ENCODE measurements around the gene PRDM12. TPM values are rescaled to one million over a fixed set of nuclear protein-coding genes. Genes with fewer than 3 reads are reported as not detected.

PRDM12 gene
- total RNA-seq, 1 donor from 2014 or later, result not detected

- Histone ChIP-seq H3K27me3 (peaks cover 46% of the 10 kb centered on the region), H3K9me3 (no peaks in the 10 kb centered on the region), H3K27ac (no peak overlapping the region), H3K4me1 (peaks cover 76% of the 10 kb centered on the region), H3K4me3 (peak overlapping the region in 1 of 2 donors; percentile 36), H3K36me3 (no peaks in the 10 kb centered on the region)
- no peak for TF ChIP-seq CTCF (IDR thresholded peaks at IDR 0.05)
- no peak for TF ChIP-seq POLR2A (IDR thresholded peaks at IDR 0.05)
- no peak for TF ChIP-seq POLR2AphosphoS5 (IDR thresholded peaks at IDR 0.05; ENCODE audit: insufficient read depth in 1 of 2, low read depth in 1 of 2)
- DNase-seq (ENCODE audit: extremely low spot score in 2 of 2), result no peak
- intact Hi-C loops (cut with DNase I), result no loop called here
Observed at GRCh38 chr9:130663258-130663976, 977 bp upstream of the PRDM12 start.

GRCh38 chr9:130663977-130664250 lies 480 bp upstream of the PRDM12 start:
- H3K27me3 ChIP-seq, result peaks cover 46% of the 10 kb centered on the region
- TF ChIP-seq POLR2A (IDR thresholded peaks at IDR 0.05) (no peak), POLR2AphosphoS5 (IDR thresholded peaks at IDR 0.05; ENCODE audit: insufficient read depth in 1 of 2, low read depth in 1 of 2) (no peak), CTCF (IDR thresholded peaks at IDR 0.05) (no peak)
- peaks cover 76% of the 10 kb centered on the region for H3K4me1 ChIP-seq
- H3K36me3 ChIP-seq, result no peaks in the 10 kb centered on the region
- DNase-seq (ENCODE audit: extremely low spot score in 2 of 2), result no peak
- no peak overlapping the region for H3K27ac ChIP-seq
- H3K9me3 ChIP-seq, result no peaks in the 10 kb centered on the region
- intact Hi-C loops (cut with DNase I), result no loop called here
- H3K4me3 ChIP-seq, result peak overlapping the region in 1 of 2 donors; percentile 36

GRCh38 chr9:130665029-130665430 lies 636 bp downstream of the PRDM12 start:
- Histone ChIP-seq H3K4me1 (peaks cover 68% of the 10 kb centered on the region), H3K27ac (no peak overlapping the region), H3K4me3 (peak overlapping the region in 1 of 2 donors; percentile 36), H3K36me3 (no peaks in the 10 kb centered on the region), H3K9me3 (no peaks in the 10 kb centered on the region), H3K27me3 (peaks cover 45% of the 10 kb centered on the region)
- DNase-seq (ENCODE audit: extremely low spot score in 2 of 2), result no peak
- TF ChIP-seq POLR2AphosphoS5 (IDR thresholded peaks at IDR 0.05; ENCODE audit: insufficient read depth in 1 of 2, low read depth in 1 of 2) (no peak), POLR2A (IDR thresholded peaks at IDR 0.05) (no peak), CTCF (IDR thresholded peaks at IDR 0.05) (no peak)
- intact Hi-C loops (cut with DNase I), result no loop called here

GRCh38 chr9:130665431-130666392 lies 1.3 kb downstream of the PRDM12 start:
- H3K4me1 ChIP-seq, result peaks cover 62% of the 10 kb centered on the region
- TF ChIP-seq POLR2A (IDR thresholded peaks at IDR 0.05) (no peak), CTCF (IDR thresholded peaks at IDR 0.05) (no peak), POLR2AphosphoS5 (IDR thresholded peaks at IDR 0.05; ENCODE audit: insufficient read depth in 1 of 2, low read depth in 1 of 2) (no peak)

More at GRCh38 chr9:130665431-130666392, 1.3 kb downstream of the PRDM12 start:
- intact Hi-C loops (cut with DNase I), result no loop called here
- DNase-seq (ENCODE audit: extremely low spot score in 2 of 2), result no peak
- Histone ChIP-seq H3K36me3 (no peaks in the 10 kb centered on the region), H3K4me3 (peak overlapping the region in 1 of 2 donors; percentile 10), H3K27ac (no peak overlapping the region), H3K27me3 (peaks cover 38% of the 10 kb centered on the region), H3K9me3 (no peaks in the 10 kb centered on the region)

Data from vagina (tissue), 2 donors.